Thyroid gland (tissue), 4 donors: ENCODE measurements around the gene RECQL. TPM values are rescaled to one million over a fixed set of nuclear protein-coding genes. Genes with fewer than 3 reads are reported as not detected.

Source experiments
- DNase-seq, 2 donors: peaks; one replicate each; pipeline ENCODE4 v3.0.0-alpha.2; 2019
- H3K27ac ChIP-seq, 3 donors: fragments of 200-600 bp; sonication (generic); 1 replicate in 2 of 3; 2 replicates in 1 of 3; pipeline ENCODE4 v1.5.1; 2016 to 2019; ENCODE audit warnings: mild to moderate bottlenecking in 1 of 3, moderate library complexity in 1 of 3
- H3K27me3 ChIP-seq: fragments of 200-600 bp; sonication (generic); one replicate; pipeline ENCODE4 v1.5.1; 2019
- H3K36me3 ChIP-seq, 2 donors: fragments of 200-600 bp; sonication (generic); one replicate each; pipeline ENCODE4 v1.5.1; 2016 to 2019
- H3K4me1 ChIP-seq, 2 donors: fragments of 200-600 bp; sonication (generic); one replicate each; pipeline ENCODE4 v1.5.1; 2017 to 2019
- H3K4me3 ChIP-seq, 3 donors: fragments of 200-600 bp; sonication (generic); replicated peaks in 1 of 3; 1 replicate in 2 of 3; 2 replicates in 1 of 3; pipeline ENCODE4 v1.5.1; 2016; ENCODE audit warnings: mild to moderate bottlenecking in 1 of 3
- H3K9me3 ChIP-seq: fragments of 200-600 bp; sonication (generic); one replicate; pipeline ENCODE4 v1.5.1; 2017
- POLR2A ChIP-seq, 2 donors: fragments of 450-650 bp; IDR thresholded peaks; one replicate each; pipeline ENCODE4 v1.6.1; 2017; ENCODE audit warnings: antibody characterized with exemption in 2 of 2, mild to moderate bottlenecking in 2 of 2, moderate library complexity in 1 of 2
- WGBS, 2 donors: methylation state at CpG; one replicate each; pipeline ENCODE4 v1.1.5; 2017; 5-methylcytosine and 5-hydroxymethylcytosine counted together
- intact Hi-C: fragments of 100-400 bp; cut with DNase I; formaldehyde crosslinking; loops from one replicate; pipeline ENCODE4 v1.15.1; 2023
- total RNA-seq, 4 donors: library from RNA; depleted of rRNA; stranded (reverse); fragments of >200 nt; gene quantifications; one replicate each; pipeline ENCODE4 v1.2.3, GENCODE V29; 2016
- TF ChIP-seq, protein P1 (sequence below), 6 experiments: fragments of 200-600 bp in 3 of 6; fragments of 450-650 bp in 3 of 6; sonication (generic) in 3 of 6; IDR thresholded peaks; one replicate each; pipeline ENCODE4 v1.5.1; 2016 to 2019; ENCODE audit warnings: antibody characterized with exemption in 6 of 6, mild to moderate bottlenecking in 2 of 6, inconsistent platforms in 1 of 6, moderate library complexity in 1 of 6

The RECQL gene
- total RNA-seq, 4 donors from 2014 or later = 26.8 to 71.2 (median 46.4) TPM

DNA sequence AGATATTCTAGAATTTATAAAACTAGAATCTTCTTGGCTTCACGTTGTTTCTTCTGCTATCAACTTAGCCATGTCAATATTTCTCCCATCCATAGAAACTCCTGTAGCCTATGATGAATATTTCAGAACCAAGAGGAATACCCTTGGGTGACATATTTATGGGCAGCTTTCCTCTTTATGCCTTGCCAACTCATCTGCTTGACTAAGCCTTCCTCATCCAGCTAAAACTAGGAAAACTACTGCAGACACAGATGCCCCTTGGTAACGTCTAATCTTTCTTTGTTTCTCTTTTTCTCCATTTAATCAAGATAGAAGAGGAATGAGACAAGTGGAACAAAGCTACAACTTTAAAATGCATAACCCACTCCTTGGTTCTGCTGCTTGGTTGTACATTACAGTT, 6.4 kb upstream of the RECQL start:
- WGBS, 2 donors = 85 to 87% methylated on average over 2 of the region's 2 CpGs
- intact Hi-C loops = no loop called here
- Histone ChIP-seq H3K4me1 (peaks cover 9 to 21% of the 10 kb centered on the region in 2 donors), H3K27me3 (no peaks in the 10 kb centered on the region), H3K27ac (no peak overlapping the region), H3K36me3 (peaks cover 1 to 3% of the 10 kb centered on the region in 2 donors), H3K4me3 (no peak overlapping the region), H3K9me3 (no peaks in the 10 kb centered on the region)
- no peak for DNase-seq
- TF ChIP-seq, protein P1, sequence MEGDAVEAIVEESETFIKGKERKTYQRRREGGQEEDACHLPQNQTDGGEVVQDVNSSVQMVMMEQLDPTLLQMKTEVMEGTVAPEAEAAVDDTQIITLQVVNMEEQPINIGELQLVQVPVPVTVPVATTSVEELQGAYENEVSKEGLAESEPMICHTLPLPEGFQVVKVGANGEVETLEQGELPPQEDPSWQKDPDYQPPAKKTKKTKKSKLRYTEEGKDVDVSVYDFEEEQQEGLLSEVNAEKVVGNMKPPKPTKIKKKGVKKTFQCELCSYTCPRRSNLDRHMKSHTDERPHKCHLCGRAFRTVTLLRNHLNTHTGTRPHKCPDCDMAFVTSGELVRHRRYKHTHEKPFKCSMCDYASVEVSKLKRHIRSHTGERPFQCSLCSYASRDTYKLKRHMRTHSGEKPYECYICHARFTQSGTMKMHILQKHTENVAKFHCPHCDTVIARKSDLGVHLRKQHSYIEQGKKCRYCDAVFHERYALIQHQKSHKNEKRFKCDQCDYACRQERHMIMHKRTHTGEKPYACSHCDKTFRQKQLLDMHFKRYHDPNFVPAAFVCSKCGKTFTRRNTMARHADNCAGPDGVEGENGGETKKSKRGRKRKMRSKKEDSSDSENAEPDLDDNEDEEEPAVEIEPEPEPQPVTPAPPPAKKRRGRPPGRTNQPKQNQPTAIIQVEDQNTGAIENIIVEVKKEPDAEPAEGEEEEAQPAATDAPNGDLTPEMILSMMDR (IDR thresholded peaks at IDR 0.05) = no peak
- no peak for TF ChIP-seq POLR2A (IDR thresholded peaks at IDR 0.05)

DNA sequence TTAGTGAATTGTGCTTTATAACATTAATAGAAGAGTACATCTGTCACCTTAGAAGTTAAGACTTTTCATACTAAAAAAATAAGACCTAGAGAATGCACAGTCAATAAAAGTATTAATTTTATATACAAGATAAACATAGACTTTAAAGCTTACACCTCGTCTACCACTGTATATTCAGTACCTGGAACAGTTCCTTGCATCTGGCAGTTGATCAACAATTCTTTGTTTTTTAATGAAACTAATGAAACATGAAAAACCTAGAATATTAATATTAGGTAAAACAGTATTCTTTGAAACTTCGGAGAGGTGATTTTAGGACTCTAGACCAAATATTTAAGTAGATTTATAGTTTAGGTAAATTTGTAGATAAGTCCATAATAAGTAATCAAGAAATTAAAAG, 4.5 kb upstream of the RECQL start:
- intact Hi-C loops = no loop called here
- Histone ChIP-seq H3K4me1 (peaks cover 13 to 26% of the 10 kb centered on the region in 2 donors), H3K27me3 (no peaks in the 10 kb centered on the region), H3K36me3 (no peaks in the 10 kb centered on the region), H3K9me3 (no peaks in the 10 kb centered on the region), H3K4me3 (no peak overlapping the region), H3K27ac (no peak overlapping the region)
- no peak for DNase-seq
- 33 to 42% methylated on average over 2 of the region's 2 CpGs for WGBS, 2 donors
- TF ChIP-seq POLR2A (IDR thresholded peaks at IDR 0.05) = no peak
- TF ChIP-seq, protein P1 (IDR thresholded peaks at IDR 0.05) = no peak

DNA sequence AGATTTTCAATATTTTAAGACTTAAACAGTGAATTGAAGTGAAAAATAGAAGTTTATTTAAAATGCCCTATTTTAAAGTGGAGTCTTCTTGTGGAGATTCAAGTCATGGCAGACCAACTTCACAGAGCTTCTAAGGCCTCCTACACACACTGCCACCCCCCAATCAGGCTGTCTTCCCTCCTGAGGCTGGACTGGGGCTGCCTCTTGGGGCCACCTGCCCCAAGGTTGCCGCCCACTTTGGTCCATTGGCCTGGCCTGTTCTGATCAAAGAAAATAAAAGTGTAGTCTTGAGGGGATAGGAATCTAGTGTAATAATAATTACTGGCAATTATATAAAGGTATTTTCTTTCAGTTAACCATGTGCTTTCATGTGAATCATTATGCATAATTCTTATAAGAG, 1.4 kb upstream of the RECQL start:
- Histone ChIP-seq H3K36me3 (peaks cover 0 to 5% of the 10 kb centered on the region in 2 donors), H3K9me3 (no peaks in the 10 kb centered on the region), H3K4me1 (peaks cover 13 to 39% of the 10 kb centered on the region in 2 donors), H3K4me3 (peak overlapping the region in 1 of 3 donors; percentile 89), H3K27ac (peak overlapping the region in 1 of 3 donors; percentile 78), H3K27me3 (no peaks in the 10 kb centered on the region)
- intact Hi-C loops = no loop called here
- no peak for DNase-seq
- TF ChIP-seq, protein P1 (IDR thresholded peaks at IDR 0.05) = no peak
- no peak for TF ChIP-seq POLR2A (IDR thresholded peaks at IDR 0.05)
- 74 to 85% methylated on average over 1 of the region's 1 CpG for WGBS, 2 donors

DNA sequence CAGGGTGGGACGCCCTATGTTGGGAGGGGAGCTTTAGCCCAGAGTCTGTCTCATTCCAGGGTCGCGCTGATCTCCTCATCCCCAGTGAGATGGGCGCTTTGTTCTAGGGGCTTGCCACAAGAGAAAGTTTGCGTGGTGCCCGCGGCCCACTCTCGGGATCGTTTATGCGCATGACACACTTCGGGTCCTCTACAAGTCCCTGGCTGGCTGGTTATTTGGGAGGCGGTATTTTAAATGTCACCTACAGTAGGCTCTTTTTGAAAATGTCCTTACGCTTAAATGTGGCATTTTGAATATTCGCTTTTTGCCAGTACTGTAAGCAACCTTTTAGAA, 695 bp upstream of the RECQL start:
- no peak for TF ChIP-seq POLR2A (IDR thresholded peaks at IDR 0.05)
- TF ChIP-seq, protein P1 (IDR thresholded peaks at IDR 0.05) = no peak
- Histone ChIP-seq H3K4me3 (peak overlapping the region; percentile 85 to 97 (median 89)), H3K4me1 (peaks cover 13 to 39% of the 10 kb centered on the region in 2 donors), H3K9me3 (no peaks in the 10 kb centered on the region), H3K36me3 (peaks cover 0 to 11% of the 10 kb centered on the region in 2 donors), H3K27me3 (no peaks in the 10 kb centered on the region), H3K27ac (peak overlapping the region; percentile 58 to 78 (median 77))
- DNase-seq = peak; percentile 42 to 44
- intact Hi-C loops = no loop called here
- 0% methylated on average over 10 to 13 of the region's 14 CpGs for WGBS, 2 donors

DNA sequence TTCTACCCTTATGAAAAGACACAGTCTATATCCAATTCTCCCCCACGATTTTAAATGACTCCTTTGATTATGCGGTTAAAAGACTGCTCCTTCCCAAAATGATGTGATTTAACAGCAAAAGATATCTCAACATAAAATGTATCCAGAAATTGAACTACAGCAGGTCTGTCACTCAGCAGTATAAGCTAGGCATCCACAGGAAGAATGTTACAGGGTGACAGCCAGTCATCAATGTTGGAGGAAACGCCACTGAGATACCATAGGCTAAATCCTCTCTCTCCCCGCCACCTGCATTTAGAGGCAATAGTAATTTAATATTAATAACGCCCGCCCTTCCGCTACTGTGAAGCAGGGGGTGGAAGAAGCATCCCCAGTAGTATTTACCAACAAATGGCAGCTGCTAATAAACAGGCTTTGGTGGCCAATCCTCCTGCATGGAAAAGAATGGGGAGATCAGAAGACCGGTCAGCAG, 613 bp downstream of the RECQL start:
- no peak for TF ChIP-seq POLR2A (IDR thresholded peaks at IDR 0.05)
- TF ChIP-seq, protein P1 (IDR thresholded peaks at IDR 0.05) = no peak
- Histone ChIP-seq H3K27me3 (no peaks in the 10 kb centered on the region), H3K4me1 (peaks cover 13 to 39% of the 10 kb centered on the region in 2 donors), H3K27ac (peak overlapping the region in 2 of 3 donors; percentile 46 to 51), H3K9me3 (no peaks in the 10 kb centered on the region), H3K4me3 (peak overlapping the region; percentile 23 to 89 (median 36)), H3K36me3 (peaks cover 8 to 17% of the 10 kb centered on the region in 2 donors)
- intact Hi-C loops = no loop called here
- DNase-seq = no peak
- WGBS, 2 donors = 12 to 14% methylated on average over 8 of the region's 8 CpGs
